NCI-H2081 (cell line): Measurements from ENCODE around the gene PLXNA4.
A peak's percentile ranks its signal among the peaks of the same experiment; 100 is the strongest.
"Not testable (repeated sequence)": the region's sequence is repeated elsewhere in the genome, so short reads cannot be mapped to it uniquely, and the experiment has no call there.

ENCODE experiments used
- DNase-seq, 2 experiments: peaks; one replicate each; lab custom pipeline; 2025; lab: John Stamatoyannopoulos, UW

Gene PLXNA4

DNA sequence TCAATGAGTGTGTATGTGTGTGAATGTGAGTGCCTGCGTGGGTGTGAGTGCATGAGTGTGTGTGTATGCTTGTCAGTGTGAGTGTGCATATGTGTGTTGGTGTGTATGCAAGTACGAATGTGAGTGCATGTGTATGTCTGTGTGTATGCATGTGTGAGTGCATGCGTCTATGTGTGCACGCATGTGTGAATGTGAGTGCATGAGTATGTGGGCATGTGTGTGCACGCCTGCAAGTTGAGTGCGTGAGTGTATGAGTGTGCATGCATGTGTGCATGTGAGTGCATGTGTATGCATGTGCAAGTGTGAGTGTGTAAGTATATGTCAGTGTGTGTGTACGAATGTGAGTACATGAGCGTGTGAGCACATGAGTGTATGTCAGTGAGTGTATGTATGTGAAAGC, 399.6 kb downstream of the PLXNA4 start:
- DNase-seq, result no peak

DNA sequence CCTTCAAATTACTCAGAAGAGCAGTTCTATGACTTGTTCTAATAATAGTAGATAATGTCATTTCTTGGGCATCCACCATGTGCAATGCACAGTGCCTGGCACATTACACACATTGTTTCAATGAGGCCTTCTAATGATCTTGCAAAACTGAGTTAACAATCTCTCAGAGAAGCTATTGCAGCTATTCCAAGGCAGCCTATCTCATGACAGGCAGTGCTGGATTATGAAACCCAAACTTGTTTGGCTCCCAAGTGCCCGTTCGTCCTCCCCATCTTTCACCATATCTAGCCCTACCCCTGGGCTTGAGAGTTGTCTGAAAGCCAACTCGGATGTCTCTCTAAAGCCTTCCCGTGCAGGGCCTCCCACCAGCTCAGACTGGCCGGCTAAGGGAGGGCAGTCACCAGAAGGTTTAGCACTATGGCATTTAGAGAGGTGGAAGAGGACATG, 405.1 kb downstream of the PLXNA4 start:
- no peak for DNase-seq

DNA sequence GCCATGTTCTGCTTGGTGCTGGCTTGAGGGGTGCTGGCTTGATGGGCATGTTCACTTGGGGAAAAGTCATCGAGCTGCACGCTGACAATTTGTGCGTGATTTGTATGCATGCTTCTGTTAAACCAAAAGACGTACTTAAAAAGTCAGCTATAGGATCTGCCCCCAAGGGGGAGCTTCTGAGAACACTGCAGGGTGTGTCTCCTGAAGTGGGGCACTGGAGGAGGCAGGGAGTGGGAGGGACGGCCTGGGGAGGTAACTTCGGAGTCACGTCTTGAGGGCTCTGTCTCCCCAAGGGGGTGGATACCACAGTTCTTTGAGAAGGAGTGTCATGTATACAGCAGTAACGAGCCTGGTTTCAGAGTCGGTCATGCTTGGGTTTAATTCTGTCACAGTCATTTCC, 406.5 kb downstream of the PLXNA4 start:
- no peak for DNase-seq

DNA sequence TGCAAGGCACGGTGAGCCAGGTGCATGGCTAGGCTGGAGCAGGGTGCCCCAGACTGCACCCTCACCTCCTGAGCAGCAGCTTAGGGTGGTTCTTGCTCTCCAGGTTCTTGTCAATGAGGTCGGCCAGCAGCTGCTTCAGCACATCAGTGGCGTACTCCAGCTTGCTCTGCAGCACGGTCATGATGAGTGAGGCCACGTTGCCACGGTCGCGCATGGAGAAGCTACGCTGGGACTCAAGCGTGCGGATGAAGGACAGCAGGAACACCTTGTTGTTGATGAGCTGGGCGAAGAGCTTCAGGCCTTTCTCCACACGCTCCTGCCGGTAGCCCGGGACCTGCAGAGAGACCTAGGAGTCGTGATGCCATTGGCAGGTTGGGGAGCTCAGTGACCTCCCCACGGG, 408.0 kb downstream of the PLXNA4 start:
- no peak for DNase-seq

DNA sequence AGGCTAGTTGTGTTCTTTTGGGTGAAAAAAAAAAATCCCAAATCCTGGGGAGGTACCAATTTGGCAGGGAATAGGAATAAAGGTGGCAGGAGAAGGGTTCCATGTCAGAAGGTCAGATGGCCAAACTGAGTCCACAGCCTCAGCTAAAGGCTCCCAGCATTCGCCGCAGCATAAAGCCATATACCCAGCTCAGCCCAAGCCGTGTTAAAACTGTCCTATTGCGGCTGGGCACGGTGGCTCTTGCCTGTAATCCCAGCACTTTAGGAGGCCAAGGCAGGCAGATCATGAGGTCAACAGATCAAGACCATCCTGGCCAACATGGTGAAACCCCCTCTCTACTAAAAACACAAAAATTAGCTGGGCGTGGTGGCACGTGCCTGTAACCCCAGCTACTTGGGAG, 410.6 kb downstream of the PLXNA4 start:
- not testable (repeated sequence) for DNase-seq

DNA sequence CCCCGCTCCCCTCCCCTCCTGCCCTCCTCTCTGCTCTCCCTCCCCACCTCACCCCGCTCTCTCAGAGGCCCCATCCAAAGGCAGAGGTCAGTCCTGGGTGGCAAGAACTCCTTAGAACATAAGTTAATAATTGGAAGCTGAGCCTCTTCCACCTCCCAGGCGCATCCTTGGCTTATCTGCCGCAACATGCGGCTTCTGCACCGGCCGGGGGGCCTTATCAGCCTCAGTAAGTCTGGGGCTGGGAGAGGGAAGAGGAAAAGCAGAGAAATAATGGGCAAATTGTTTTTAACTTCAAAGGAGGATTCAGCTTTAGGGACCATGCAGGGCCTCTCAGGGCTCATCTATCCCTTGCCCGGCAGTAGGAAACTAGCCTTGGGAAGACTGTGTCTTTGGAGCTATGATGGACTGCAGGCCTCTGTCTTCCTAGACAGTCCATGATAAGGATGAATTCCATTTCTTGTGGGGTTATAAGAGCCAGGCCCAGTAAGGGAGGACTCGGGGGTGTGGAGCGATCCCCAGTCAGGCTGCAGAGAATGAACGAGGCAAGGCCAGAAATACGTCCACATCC, 411.6 kb downstream of the PLXNA4 start:
- DNase-seq, result no peak

DNA sequence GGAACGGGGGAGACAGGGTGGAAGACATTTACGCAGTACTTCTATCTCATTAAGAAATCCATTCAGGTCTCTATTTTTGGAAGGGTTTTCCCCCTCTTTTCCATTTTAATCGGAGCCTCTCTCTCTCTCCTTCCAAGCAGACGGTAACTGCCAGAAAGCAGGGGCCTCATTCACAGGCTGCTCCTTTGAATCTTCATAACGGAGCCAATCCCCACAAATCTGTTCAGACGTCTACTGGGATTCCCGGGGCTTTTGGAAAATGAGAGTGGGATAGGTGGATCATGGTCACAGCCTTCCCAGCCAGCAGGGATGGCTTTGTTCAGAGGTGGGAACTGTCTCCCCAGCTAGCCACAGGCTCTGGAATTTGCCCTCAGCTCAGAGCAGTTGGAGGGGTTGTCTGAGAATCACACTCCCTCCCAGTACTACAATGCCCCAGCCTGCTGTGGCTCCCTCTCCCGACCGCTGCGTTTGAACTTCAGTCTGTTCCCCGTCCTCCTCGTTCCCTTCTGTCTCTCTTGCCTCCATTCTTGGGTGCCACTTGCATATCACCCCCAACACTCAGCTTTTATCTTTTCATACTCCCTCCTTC, 413.6 kb downstream of the PLXNA4 start:
- no peak for DNase-seq

DNA sequence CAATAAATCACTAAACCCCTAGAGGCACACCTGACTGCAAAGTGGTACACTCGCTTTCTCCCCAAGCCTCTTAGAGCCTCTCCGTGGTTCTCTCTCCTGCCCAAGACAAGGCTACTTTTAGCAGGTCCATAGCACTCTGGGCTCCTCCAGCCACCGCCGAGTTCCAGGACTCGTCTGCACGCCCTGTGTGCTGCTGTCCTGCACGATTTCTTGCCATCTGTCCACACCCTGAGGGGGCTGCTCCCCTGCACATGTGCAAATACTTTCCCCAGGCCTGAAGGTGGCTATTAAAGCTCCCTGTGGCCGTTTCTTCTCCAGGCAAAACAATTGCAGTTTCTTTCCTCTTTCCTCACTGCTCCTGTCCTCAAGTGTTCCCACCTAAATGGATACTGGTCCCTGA, 414.3 kb downstream of the PLXNA4 start:
- no peak for DNase-seq

DNA sequence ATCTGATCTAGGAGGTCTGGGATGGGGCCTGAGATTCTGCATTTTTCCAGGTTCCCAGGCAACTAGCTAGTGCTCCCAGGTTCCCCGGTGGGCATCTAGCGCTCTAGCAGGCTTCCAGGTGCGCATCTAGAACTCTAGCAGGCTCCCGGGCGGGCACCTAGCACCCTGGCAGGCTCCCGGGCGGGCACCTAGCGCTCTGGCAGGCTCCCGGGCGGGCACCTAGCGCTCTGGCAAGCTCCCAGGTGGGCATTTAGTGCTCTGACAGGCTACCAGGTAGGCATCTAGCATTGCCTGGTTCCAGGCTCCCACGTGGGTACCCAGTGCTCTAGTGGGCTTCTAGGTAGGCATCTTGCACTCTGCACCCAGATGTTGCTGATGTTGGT, 414.7 kb downstream of the PLXNA4 start:
- no peak for DNase-seq

DNA sequence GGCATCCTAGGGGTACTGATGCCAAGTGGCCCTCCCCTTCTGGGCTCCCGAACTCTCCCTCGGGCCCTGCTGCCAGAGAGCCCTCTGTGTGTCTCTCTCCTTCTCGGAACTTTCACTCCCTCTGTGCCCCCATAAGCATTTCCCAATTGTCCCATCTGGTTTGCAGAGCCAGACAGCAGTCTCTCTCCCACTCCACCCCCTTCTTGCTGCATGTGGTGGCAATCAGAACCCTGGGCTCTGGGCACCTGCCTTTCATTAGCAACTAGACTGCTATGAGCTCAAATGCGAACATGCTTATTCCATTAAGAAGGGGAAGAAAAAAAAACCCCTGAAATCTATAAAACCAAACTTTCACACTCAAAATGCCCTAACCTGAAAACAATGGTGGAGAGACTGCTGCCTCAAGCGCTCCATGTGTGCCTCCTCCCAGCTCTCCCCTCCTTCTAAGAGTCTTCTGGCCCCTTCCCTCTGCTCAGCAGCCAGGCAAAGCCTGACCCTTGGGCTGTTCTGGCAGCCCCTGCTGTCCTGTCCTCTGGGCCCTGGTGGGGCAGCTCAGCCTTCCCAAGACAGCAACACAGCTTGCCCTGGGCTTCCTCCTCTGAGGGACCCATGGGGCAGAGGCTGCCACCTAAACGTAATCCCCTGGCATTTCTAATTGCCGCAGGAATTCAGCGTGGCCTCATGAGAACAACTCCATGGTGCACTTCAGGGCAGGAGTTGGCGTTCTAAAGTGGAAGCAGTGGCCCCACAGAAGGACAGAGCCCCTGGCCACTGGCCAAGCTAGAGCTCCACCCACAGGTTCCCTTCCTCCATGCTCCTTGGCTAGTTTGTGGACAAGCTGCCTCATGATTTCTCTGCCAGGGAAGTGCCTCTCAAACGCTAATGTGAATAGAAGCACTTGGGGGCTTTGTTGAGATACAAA, 415.4 kb downstream of the PLXNA4 start:
- no peak for DNase-seq

DNA sequence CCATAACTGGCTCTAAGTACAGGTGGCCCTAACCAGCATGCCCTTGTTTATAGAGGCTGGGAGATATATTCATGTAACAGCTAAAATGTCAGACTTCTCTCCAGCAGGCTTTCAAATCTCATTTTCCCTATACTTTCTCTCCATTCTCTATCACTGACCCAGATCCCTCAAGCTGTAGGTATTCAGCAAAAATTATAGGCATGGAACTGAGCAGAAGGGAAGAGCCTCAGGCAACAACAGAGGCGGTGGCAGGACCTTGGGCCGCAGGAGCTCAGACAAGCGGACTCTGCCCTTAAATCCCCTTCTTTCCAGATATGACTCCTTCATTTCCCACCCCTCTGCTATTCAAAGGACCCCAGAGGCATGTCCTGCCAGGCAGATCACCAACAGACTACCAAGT, 417.4 kb downstream of the PLXNA4 start:
- DNase-seq, result no peak

DNA sequence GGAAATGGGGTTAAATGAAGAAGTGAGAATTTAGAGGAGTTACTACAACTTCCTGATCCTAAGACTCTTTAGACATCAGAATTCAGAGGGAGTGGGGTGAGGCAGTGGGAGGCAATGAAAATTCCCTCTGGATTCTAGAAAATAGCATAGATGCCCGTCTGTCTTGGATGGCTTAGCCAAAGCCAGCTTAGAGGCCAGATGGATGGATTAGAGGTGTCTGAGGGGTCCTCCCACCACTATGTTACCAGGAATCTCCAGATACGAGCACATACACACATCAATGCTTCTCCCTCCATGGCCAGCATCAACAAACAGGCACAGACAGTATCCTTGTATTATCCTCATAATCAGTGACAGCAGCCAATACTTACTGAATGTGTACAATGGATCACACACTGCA, 418.1 kb downstream of the PLXNA4 start:
- no peak for DNase-seq

DNA sequence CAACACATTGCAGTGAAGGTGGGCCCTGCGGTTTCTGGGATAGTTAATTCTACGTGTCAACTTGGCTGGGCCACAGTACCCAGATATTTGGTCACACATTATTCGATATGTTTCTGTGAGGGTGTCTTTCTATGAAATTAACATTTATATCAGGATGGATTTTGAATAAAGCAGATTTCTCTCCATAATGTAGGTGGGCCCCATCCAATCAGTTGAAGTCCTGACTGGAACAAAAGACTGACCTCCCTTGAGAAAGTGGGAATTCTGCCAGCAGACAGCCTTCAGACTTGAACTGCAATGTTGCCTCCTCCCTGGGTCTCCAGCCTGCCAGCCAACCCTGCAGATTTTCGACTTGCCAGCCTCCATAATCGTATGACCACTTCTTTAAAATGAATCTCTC, 420.6 kb downstream of the PLXNA4 start:
- no peak for DNase-seq

DNA sequence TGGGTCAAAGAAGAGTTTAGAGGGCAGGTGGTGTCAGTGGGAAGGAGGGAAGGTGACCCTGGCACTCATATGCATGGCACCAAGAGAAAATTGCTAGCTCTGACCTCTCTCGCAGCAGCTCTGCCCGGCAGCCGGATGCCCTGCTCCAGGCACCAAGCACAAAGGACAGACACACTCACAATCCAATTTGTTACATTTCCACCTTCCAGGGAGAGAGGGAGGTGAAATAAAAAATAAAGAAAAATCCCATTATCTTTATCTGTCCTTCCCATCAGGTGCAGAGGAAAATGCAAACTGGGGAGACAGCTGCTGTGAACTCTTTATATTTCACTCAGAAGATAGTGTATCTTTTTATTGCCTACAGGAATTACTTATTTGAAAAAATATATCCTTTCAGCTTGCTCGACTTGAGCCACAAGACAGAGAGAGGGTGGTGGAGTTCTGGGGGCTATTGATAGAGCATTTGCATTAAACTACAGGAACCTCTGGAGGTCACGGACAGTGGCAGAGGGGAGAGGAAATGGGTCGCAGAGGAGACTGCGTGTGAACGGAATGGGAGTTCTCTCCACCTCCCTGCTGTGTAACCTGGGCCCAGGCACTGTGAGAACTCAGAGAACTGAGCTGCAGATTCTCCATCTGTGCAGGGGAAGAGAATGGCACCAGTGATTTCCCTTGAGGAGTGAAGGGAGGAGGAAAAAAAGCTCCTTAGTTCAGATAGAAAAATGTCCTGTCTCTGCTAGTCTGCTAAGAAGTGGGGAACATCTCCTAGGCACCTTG, 421.4 kb downstream of the PLXNA4 start:
- DNase-seq, result no peak

DNA sequence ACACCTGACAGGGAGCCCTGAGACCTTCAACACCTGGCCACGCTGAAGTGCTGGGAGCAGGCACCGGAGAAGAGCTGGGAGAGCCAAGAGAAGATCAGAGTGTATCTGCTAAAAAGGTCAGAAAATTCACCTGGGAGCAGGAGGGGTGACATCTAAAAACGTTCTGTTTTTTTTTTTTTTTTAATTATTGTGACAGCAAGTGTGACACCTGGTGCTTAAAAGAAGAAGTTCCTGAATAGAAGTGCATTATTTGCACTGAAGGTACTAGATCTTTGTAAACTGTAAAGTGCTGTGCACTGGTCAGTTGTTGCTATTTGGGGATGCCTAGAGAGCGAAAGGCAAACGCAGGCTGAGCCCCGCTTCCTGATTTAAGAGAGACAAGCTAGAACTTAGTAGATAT, 422.0 kb downstream of the PLXNA4 start:
- no peak for DNase-seq

DNA sequence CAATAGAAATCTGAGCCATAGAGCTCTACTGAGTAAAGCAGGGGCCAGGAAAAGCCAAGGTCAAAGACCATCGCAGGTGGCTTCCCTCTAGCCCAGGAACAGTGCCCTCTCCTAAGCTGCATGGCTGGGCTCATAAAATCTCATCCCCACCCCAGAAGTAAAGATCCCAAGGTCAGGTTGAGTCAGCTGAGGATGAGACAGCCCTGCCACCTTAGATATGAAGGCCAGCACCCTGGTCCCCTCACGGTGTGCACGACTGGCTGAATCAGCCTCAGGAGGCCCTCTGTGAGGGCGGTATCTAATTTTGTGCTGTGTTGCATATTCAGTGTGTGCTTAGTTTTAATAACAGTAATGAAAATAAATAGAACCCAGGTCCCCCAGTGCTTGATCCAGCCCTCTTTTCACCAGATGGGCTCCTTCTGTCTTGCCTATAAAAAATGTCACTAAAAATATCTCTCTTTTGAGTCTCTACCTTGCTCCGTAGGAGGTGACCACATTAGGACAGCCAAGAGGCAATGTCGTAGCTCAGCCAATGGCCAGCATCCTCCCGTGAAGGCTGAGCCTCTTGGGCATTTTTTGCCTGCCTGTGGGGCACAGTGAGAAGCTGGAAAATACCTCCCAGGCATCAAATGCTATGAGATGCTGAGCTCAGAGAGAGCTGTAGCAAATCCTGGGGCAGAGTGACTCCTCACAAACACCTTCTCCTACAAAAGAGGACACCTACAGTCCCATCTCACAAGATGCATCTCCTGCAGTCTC, 424.0 kb downstream of the PLXNA4 start:
- no peak for DNase-seq

DNA sequence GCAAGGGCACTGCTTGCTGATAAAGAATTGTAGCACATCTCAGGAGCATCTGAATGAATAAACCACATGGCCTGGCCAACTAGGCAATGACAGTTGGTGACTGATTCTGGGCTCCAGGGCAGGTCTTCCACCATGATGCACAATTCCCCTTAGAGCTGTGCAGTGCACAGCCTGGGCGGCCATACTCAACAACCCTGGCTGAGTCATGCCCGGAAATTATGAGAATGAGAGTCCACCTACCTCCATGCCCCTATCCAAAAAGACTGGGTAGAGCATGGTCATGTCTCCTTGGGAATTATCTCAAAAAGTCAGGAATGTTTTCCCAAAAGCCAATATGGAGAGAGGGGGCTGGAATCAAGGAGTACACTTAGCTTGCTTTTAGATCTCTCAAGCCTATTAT, 425.6 kb downstream of the PLXNA4 start:
- DNase-seq, result no peak

DNA sequence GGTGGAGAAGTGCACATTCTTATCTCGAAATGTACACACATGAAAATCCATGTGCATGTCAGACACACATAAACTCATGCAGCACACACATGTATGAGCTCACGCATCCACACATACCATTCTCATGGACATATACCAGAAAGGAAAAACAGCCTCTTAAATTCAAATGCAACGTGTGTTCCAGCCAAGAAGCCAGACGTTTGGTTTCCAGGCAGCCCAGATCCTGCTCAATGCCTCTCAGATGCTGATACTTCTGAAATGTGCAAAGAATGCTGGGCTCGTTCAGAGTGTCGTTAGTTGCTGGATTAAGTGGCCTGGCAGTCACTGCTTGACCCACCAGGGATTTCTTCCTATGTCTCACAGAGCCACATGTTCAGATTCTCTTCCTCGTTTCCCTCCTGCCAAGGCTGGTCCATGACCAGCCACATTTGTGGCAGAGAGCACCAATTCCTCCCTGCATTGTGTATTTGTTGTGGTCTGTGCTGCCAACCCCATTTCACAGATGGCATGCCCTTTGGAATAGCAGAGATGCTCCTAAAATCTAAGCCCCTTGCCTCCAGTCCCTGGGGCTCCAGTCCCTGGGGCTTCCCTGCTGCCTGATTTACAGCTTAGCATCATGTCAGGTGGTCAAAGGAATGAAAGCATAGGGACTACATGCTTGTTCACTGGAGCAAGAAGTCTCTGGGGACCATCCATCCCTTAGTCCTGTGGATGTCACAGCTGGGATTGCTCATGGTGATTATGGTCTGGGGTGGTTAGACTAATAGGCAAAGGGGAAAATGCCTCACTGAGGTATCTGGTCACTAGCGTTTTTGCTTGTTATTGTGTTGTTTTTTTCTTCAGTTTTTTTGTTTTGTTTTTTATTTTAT, 426.6 kb downstream of the PLXNA4 start:
- DNase-seq, result no peak

DNA sequence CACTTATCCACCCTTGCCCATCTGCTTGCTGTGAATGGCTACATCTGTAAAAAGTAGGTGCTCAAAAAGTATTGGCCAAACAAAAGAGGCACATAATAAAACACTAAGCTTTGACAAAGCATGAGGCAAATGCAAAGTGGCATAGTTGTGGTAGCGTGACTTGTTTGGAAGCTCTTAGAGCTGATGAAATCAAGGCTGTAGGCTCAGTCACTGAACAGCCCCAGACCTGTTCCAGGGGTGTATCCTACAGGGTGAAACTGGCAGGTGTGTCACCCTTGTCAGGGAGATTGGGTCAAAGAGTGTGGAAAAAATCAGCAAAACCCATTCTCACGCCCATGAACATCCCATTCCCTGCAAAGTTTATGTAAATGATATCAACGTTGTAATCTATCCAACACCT, 427.4 kb downstream of the PLXNA4 start:
- DNase-seq, result no peak

DNA sequence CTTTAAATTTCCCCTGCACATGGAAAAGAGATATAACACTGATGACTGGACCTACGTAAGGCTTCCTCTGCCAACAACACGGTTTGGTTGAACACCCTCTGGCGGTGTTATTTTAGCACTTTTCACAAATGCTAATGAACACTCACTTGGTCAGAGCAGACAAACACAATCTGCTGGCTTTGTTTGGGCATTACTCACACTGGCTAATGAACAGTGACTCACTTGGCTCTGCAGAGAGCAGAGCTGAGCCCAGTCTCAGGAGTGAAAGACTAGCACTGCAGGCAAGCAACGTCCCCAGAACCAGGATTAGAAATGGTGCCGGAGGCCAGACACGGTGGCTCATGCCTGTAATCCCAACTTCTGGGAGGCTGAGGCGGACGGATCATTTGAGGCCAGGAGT, 430.8 kb downstream of the PLXNA4 start:
- peak in 1 of 2 experiments; percentile 6 for DNase-seq

DNA sequence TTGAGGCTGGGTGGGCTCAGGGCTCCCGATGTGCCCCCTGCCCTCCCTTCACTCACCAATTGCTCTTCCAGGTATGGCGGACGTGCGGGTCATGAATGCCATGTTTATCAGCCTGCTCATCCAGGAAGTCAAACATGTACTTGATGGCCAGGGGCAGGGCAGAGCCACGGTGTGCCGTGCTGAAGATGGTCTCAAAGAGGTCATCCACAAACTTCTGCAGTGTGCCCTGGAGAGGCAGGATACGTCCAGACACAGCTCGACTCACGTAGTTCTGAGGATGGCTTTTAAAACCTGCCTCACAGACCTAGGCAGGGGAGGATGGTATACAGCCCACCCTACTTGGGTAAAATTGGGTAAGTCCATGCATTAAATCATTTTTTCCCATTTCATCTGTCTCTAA, 431.2 kb downstream of the PLXNA4 start:
- no peak for DNase-seq
